Caco-2 (cell line): Measurements from ENCODE around the gene LCNL1. TPM values are rescaled to one million over a fixed set of nuclear protein-coding genes. Genes with fewer than 3 reads are reported as not detected.

ENCODE experiments used
- BruUV-seq: library from RNA; stranded (reverse); fragments of 400-500 nt; replicated peaks from 2 replicates; lab custom pipeline; 2021; lab: Mats Ljungman, UMichigan
- CTCF ChIA-PET: fragments of 300-600 bp; sonication (Branson Sonifier 250); formaldehyde crosslinking; loops from one replicate; lab custom pipeline; 2022; ENCODE audit warnings: antibody characterized with exemption; lab: Charles Lee
- POLR2A ChIA-PET: fragments of 300-600 bp; sonication (Branson Sonifier 250); formaldehyde crosslinking; loops from one replicate; lab custom pipeline; 2022; ENCODE audit warnings: antibody characterized with exemption; lab: Charles Lee
- DNase-seq, 2 experiments: peaks; one replicate each; pipeline versions ENCODE4 v3.0.0 to v3.0.0-alpha.2; 2020 to 2022
- H3K27me3 ChIP-seq: replicated peaks from 2 replicates; pipeline ENCODE4 v1.6.0; 2011; ENCODE audit warnings: low read length; ENCODE audit not compliant: control insufficient read depth, insufficient read depth
- H3K36me3 ChIP-seq: 2 replicates; pipeline ENCODE4 v1.5.1; 2011; ENCODE audit warnings: low read length; ENCODE audit not compliant: control insufficient read depth, insufficient read depth
- H3K4me1 ChIP-seq: fragments of 250-450 bp; sonication (Bioruptor Pico); 2 replicates; pipeline ENCODE4 v1.5.1; 2020; ENCODE audit warnings: mild to moderate bottlenecking
- H3K4me3 ChIP-seq: 2 replicates; pipeline ENCODE4 v1.5.1; 2011; ENCODE audit warnings: low read depth, mild to moderate bottlenecking, control low read depth, low read length
- H3K9me3 ChIP-seq: fragments of 250-450 bp; sonication (Bioruptor Pico); 2 replicates; pipeline ENCODE4 v1.5.1; 2020; ENCODE audit warnings: mild to moderate bottlenecking, moderate library complexity
- H3K27ac Mint-ChIP-seq: one replicate; pipeline ENCODE4 v1.8.0; 2022; ENCODE audit warnings: mixed read lengths; ENCODE audit not compliant: unreplicated experiment
- H3K27me3 Mint-ChIP-seq: one replicate; pipeline ENCODE4 v1.8.0; 2022; ENCODE audit warnings: mixed read lengths; ENCODE audit not compliant: insufficient read depth, unreplicated experiment
- H3K36me3 Mint-ChIP-seq: one replicate; pipeline ENCODE4 v1.8.0; 2022; ENCODE audit warnings: mild to moderate bottlenecking, mixed read lengths; ENCODE audit not compliant: insufficient read depth, unreplicated experiment
- H3K4me1 Mint-ChIP-seq: one replicate; pipeline ENCODE4 v1.8.0; 2022; ENCODE audit warnings: low read depth, mixed read lengths; ENCODE audit not compliant: unreplicated experiment
- H3K4me3 Mint-ChIP-seq: one replicate; pipeline ENCODE4 v1.8.0; 2022; ENCODE audit warnings: mild to moderate bottlenecking, moderate library complexity, mixed read lengths; ENCODE audit not compliant: unreplicated experiment
- H3K9me3 Mint-ChIP-seq: one replicate; pipeline ENCODE4 v1.8.0; 2022; ENCODE audit warnings: mixed read lengths; ENCODE audit not compliant: unreplicated experiment
- CTCF ChIP-seq, 2 experiments: fragments of 200-600 bp in 1 of 2; IDR thresholded peaks; 1 replicate in 1 of 2; 2 replicates in 1 of 2; pipeline versions ENCODE4 v1.5.1 to v1.8.0; 2011 to 2022; ENCODE audit warnings: antibody characterized with exemption in 1 of 2, control low read depth in 1 of 2, inconsistent platforms in 1 of 2, low read depth in 1 of 2, low read length in 1 of 2, mild to moderate bottlenecking in 1 of 2, moderate library complexity in 1 of 2; ENCODE audit not compliant: insufficient read depth in 1 of 2, severe bottlenecking in 1 of 2, unreplicated experiment in 1 of 2
- intact Hi-C: fragments of 100-400 bp; cut with micrococcal nuclease; formaldehyde crosslinking; loops from one replicate; pipeline ENCODE4 v1.10.0; 2022; ENCODE audit not compliant: unreplicated experiment
- total RNA-seq: library from RNA; stranded (reverse); gene quantifications from 2 replicates; pipeline ENCODE4 v1.2.3, GENCODE V29; 2022

The LCNL1 gene
- total RNA-seq, 1 experiment from 2014 or later: not detected

GRCh38 chr9:136978865-136979544 lies 3.8 kb upstream of the LCNL1 start:
- no peaks in the 10 kb centered on the region for H3K9me3 ChIP-seq
- no peaks in the 10 kb centered on the region for H3K4me1 ChIP-seq
- no peak for TF ChIP-seq CTCF (IDR thresholded peaks at IDR 0.05; ENCODE audit: insufficient read depth in 1 of 2, low read depth in 1 of 2, low read length in 1 of 2, severe bottlenecking in 1 of 2, unreplicated experiment in 1 of 2)
- no TSS peak for BruUV-seq
- no peaks in the 10 kb centered on the region for H3K36me3 ChIP-seq
- H3K4me3 Mint-ChIP-seq: no peak overlapping the region
- POLR2A ChIA-PET: no interaction called here
- CTCF ChIA-PET: no interaction called here
- intact Hi-C loops: no loop called here
- no peaks in the 10 kb centered on the region for H3K36me3 Mint-ChIP-seq
- H3K4me3 ChIP-seq: no peak overlapping the region
- H3K27me3 Mint-ChIP-seq: no peaks in the 10 kb centered on the region
- no peaks in the 10 kb centered on the region for H3K27me3 ChIP-seq
- no peaks in the 10 kb centered on the region for H3K9me3 Mint-ChIP-seq
- no peaks in the 10 kb centered on the region for H3K4me1 Mint-ChIP-seq
- H3K27ac Mint-ChIP-seq: no peak overlapping the region
- DNase-seq: no peak

GRCh38 chr9:136979769-136980587 lies 2.8 kb upstream of the LCNL1 start:
- no peaks in the 10 kb centered on the region for H3K9me3 ChIP-seq
- no peak overlapping the region for H3K4me3 Mint-ChIP-seq
- intact Hi-C loops: no loop called here
- ChIA-PET POLR2A (no interaction called here), CTCF (no interaction called here)
- H3K4me3 ChIP-seq: no peak overlapping the region
- H3K4me1 ChIP-seq: no peaks in the 10 kb centered on the region
- H3K27me3 Mint-ChIP-seq: no peaks in the 10 kb centered on the region
- H3K36me3 Mint-ChIP-seq: no peaks in the 10 kb centered on the region
- DNase-seq: no peak
- BruUV-seq: no TSS peak
- no peaks in the 10 kb centered on the region for H3K36me3 ChIP-seq
- TF ChIP-seq CTCF (IDR thresholded peaks at IDR 0.05; ENCODE audit: insufficient read depth in 1 of 2, low read depth in 1 of 2, low read length in 1 of 2, severe bottlenecking in 1 of 2, unreplicated experiment in 1 of 2): no peak
- H3K4me1 Mint-ChIP-seq: no peaks in the 10 kb centered on the region
- no peaks in the 10 kb centered on the region for H3K9me3 Mint-ChIP-seq
- H3K27me3 ChIP-seq: no peaks in the 10 kb centered on the region
- no peak overlapping the region for H3K27ac Mint-ChIP-seq

- no peaks in the 10 kb centered on the region for H3K36me3 Mint-ChIP-seq
- Histone ChIP-seq H3K27me3 (no peaks in the 10 kb centered on the region), H3K4me3 (no peak overlapping the region), H3K4me1 (no peaks in the 10 kb centered on the region), H3K36me3 (no peaks in the 10 kb centered on the region), H3K9me3 (no peaks in the 10 kb centered on the region)
- H3K9me3 Mint-ChIP-seq: no peaks in the 10 kb centered on the region
- intact Hi-C loops: no loop called here
- BruUV-seq: no TSS peak
- CTCF ChIA-PET: interaction anchor here (0.6 kb wide), 1 partner anchor 600 kb away, joined by 3 read pairs; no protein-coding TSS in a partner anchor
- no peak overlapping the region for H3K4me3 Mint-ChIP-seq
- POLR2A ChIA-PET: no interaction called here
- no peak for TF ChIP-seq CTCF (IDR thresholded peaks at IDR 0.05; ENCODE audit: insufficient read depth in 1 of 2, low read depth in 1 of 2, low read length in 1 of 2, severe bottlenecking in 1 of 2, unreplicated experiment in 1 of 2)
- DNase-seq: no peak
- H3K4me1 Mint-ChIP-seq: no peaks in the 10 kb centered on the region
- no peak overlapping the region for H3K27ac Mint-ChIP-seq
- H3K27me3 Mint-ChIP-seq: no peaks in the 10 kb centered on the region
These were observed 1.9 kb upstream of the LCNL1 start for GRCh38 chr9:136980669-136981478.
